Stimulated activated CD8-positive, alpha-beta memory T cell treated with anti-CD3 and anti-CD28 coated beads, Interleukin-7, amount 100 ng/mL, for 48 hours (primary cell): ENCODE results near the gene JAML.
"Not testable (repeated sequence)": the region's sequence is repeated elsewhere in the genome, so short reads cannot be mapped to it uniquely, and the experiment has no call there.

ENCODE experiments used
- DNase-seq, 2 donors: peaks; one replicate each; pipeline ENCODE4 v3.0.0-alpha.2; 2020; ENCODE audit warnings: low read depth in 1 of 2; ENCODE audit errors: extremely low read depth in 1 of 2

JAML gene

DNA sequence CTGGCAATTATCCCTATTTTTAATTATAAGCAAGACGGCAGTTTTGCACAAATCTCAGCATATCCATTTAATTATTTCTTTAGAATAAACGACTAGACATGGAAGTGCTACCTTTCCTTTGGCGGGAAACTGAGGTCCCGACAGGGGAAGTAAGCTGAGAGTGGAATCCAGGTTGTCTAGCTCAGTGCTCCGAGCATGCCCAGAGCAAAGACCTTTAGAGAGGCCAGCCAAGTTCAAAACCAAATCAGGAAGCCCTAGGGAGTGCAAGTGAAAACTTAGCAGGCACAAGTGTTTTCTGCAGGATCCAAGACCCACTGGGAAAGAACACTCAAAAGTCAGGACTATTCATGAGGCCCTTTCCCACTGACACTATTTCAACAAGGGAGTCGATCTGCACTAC, 25.7 kb downstream of the JAML start:
- DNase-seq: no peak

DNA sequence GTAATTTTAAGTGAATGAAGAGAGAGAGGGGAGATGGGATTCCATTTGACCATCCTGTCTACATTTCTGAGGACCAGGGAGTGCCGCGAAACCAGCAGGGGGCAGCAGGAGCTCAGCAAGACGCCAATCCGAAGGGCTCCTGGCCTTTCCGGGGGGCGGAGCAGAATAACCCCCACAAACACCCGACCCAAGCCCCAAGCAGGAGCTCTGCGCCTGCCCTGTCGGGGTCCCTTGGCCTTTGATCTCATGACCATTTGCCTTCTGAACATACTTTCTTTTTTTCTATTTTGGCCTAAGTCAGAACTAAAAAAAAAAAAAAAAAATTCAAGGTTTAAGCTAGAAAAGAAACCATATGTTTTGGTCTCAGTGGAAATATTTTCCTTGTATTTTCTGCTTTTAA, 26.4 kb downstream of the JAML start:
- DNase-seq: peak; percentile 60 to 87

DNA sequence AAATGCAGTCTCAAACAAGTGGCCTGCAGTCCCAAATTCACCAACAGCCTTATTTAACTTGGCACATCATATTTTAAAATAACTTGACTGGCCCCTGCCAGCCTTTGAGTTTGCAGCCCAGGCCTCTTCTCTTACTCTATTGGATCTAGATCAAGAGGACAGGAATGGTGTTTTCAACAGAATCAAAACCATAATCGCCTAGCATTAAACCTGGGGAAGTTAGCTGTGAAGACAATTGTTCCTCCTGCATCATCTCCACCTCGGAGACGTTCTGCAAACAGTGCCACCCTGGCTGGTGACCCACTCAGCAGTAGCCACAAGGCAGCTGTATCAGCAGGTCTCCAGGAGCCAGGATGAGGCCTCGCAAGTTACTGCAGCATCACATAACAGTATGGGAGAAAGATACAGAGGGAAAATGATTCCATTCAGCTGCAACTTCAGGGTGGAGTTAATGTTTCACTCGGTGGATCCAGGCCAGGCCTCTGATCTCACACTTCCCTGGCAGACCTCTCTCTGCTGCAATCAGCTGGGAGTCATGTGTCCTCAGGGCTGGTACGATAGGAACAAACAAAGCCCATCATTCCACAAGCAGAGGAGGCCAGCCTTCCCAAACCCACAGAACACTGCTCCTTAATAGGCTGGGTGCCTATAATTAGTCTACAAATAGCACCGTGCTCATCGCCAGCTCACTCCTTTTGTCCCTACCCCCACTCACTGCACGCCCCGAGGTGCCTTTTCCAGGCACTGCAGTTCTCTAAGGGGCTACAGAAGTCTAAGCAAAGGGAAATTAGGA, 29.8 kb downstream of the JAML start:
- DNase-seq: no peak

DNA sequence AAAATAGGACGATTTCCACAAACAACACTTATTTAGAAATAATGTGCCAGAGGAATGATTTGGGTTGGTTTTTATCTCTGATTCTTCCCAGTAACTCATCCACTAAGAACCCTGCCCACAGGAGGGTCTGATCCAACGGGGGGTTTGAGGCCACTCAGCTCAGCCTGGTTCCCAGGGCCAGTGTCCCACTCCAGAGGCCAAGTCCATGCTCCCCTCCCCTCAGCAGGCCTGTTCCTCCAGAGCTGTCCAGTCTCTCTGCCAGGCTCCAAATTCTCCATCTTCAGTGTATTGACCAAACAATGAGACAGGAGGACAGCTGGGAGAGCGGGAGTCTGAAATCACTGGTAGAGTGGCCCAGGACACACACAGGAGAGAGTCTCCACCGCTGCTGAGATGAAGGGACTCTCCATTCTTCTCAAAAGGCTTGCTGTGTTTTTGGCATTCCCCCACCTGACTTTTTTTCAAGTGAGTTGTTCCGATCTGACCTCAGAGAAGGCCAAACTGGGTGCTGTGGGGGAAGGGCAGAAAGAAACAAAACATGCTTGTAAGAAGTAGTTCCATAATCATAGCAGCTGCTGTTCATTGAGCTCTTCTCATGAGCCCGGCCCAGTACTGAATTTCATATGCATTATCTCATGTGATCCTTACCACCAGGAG, 30.8 kb downstream of the JAML start:
- DNase-seq: no peak

DNA sequence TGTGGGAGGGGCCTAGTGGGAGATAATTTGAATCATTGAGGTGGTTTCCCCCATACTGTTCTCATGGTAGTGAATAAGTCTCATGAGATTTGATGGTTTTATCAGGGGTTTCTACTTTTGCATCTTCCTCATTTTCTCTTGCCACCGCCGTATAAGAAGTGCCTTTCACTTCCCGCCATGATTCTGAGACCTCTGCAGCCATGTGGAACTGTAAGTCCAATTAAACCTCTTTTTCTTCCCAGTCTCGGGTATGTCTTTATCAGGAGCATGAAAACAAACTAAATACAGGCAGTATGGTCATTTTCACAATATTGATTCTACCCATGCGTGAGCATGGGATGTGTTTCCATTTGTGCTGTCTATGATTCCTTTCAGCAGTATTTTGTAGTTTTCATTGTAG, 32.0 kb downstream of the JAML start:
- not testable (repeated sequence) for DNase-seq

DNA sequence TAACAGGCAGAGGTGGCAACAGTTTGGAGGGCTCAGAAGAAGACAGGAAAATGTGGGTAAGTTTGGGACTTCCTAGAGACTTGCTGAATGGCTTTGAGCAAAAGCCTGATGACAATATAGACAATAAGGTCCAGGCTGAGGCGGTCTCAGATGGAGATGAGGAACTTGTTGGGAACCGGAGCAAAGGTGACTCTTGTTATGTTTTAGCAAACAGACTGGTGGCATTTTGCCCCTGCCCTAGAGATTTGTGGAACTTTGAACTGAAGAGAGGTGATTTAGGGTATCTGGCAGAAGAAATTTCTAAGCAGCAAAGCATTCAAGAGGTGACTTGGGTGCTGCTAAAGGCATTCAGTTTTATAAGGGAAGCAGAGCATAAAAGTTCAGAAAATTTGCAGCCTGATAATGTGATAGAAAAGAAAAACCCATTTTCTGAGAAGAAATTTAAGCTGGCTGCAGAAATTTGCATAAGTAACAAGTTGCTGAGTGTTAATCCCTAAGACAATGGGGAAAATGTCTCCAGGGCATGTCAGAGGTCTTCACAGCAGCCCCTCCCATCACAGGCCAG, 33.8 kb downstream of the JAML start:
- DNase-seq: not testable (repeated sequence)

DNA sequence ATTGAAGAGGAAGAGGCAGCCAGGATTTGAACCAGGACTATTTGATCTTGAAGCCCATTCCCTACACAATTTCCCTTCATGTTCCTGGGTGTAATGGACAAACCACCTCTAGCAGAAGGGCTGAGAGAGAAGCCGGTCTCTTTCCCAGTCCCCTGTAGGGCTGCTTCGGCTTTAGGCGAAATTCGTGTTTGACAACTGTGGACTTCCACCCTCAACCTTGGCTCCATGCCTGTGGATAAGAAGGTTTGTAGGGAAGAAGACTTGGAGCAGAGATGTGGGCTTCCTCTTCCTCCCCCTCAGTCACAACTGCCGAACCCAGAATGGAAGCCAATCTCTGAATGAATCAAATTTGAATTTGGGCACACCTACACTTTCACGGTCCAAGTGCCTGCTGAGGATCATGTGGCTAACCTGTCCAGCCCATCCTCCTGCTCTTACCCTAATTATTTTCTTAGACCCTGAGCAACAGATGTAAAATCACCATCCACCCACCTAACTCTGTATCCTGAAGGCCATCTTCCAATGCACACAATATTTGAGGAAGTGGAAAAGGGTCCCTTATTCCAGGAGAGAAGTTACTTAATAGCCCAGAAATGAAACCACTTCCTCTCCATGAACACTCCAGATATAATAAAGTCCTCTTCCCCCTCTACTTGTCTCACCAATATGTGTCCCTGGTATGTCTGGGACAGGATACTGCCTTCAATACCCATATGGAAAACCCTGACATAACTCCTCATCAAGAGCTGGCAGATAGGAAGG, 38.3 kb downstream of the JAML start:
- no peak for DNase-seq

DNA sequence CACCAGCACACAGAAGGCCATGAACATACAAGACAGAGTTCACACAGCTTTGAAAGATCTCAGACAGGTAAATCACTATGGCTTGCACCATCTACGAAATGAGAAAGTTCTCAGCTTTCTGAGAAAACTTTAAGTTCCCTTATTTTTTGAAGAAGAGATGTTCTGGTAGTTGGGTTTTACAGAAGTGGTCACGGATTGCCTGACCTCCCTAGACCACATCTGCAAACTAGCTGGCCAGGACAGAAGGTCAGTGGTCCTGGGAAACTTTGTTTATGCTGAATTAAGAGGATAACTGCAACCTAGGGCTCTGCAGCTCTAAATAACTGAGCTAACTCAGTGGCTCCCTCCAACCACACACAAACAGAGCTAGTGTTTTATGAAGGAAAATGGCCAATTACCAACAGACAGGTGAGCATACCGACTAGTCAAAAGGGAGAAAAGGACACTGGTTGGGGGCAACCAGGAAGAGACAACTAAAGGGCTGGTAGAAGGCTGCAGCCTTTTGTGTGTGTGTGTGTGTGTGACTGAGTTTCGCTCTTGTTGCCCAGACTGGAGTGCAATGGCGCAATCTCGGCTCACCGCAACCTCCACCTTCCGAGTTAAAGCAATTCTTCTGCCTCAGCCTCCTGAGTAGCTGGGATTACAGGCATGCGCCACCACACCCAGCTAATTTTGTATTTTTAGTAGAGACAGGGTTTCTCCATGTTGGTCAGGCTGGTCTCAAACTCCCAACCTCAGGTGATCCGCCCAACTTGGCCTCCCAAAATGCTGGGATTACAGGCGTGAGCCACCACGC, 39.8 kb downstream of the JAML start:
- DNase-seq: no peak

DNA sequence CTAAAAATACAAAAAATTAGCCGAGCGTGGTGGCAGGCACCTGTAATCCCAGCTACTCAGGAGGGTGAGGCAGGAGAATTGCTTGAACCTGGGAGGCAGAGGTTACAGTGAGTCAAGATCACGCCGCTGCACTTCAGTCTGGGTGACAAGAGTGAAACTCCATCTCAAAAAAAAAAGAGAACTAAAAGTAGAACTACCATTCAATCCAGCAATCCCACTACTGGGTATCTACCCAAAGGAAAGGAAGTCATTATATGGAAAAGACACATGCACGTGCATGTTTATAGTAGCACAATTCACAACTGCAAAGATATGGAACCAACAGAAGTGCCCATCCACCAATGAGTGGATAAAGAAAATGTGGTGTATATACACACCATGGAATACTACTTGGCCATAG, 41.1 kb downstream of the JAML start:
- DNase-seq: not testable (repeated sequence)

DNA sequence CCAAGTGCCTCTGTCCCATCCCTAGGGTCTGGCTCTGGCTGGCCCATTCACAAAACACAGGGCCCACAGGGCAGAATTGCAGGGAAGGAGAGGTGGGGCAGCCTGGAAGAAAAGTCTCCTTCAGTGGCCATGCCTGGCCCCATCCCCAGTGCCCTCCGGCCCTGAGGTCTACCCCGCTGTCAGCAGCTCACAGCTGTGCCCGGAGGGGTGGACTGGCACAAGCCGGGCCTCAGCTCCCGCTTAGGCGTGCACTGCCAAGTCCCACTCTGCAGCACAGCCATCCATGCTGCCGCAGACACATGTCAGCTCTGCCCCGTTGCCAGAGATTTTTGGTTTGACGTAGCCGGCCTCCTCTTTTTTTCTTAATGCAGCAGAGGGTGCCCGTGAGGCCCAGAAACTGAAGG, 44.5 kb downstream of the JAML start:
- no peak for DNase-seq

DNA sequence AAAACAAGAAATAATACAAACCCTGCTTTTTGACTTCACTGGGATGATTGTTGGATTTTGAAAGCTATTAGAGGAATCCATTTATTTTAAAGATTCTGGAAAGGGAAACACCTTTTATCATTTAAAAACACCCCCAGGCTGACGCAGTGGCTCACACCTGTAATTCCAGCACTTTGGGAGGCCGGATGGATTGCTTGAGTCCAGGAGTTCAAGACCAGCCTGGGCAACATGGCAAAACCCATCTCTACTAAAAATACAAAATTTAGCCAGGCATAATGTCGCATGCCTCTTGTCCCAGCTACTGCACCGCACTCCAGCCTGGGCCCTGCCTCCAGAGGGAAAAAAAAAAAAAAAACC, 48.1 kb downstream of the JAML start:
- no peak for DNase-seq

DNA sequence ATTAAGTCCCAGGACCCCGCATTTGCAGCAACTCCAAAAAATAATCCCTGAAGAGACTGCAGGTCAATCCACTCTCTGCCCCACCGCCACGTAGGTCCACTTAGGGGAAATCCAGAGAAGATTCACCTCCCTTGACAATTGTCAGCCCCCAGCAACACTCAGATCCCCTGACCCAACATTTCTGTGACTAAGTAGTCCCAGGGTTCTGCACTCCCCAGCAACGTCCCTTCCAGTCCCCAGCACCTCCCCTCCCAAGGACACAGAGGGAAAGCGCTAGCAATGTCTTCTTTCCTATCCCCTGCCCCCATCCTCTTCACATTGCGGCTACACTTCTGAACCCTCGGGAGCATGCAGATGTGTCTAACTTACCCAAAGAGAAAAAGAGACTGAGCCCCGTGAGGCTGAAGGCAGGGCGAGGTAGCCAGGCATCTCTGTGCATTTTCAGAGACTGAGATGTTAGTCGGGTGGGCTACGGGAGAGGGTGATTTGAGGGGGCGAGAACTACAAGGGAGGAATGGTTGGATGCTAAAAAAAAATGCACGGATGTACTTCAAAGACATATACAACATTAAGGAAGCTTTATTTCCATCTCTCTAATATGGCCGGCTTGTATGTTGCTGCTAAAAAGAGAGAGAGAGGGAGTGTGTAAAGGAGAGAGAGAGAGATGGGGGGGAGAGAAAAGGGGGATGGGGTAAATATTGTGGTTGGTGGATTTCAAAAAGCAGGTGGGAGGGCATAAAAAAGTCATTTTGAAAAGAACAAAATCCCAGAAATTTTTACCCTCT, 48.6 kb downstream of the JAML start, which contains the start of gene SCN2B:
TSS of gene SCN2B (minus strand) at position 647 of the 785 bp plus-strand sequence. CDS start at position 439, 208 bp downstream.
- no peak for DNase-seq

DNA sequence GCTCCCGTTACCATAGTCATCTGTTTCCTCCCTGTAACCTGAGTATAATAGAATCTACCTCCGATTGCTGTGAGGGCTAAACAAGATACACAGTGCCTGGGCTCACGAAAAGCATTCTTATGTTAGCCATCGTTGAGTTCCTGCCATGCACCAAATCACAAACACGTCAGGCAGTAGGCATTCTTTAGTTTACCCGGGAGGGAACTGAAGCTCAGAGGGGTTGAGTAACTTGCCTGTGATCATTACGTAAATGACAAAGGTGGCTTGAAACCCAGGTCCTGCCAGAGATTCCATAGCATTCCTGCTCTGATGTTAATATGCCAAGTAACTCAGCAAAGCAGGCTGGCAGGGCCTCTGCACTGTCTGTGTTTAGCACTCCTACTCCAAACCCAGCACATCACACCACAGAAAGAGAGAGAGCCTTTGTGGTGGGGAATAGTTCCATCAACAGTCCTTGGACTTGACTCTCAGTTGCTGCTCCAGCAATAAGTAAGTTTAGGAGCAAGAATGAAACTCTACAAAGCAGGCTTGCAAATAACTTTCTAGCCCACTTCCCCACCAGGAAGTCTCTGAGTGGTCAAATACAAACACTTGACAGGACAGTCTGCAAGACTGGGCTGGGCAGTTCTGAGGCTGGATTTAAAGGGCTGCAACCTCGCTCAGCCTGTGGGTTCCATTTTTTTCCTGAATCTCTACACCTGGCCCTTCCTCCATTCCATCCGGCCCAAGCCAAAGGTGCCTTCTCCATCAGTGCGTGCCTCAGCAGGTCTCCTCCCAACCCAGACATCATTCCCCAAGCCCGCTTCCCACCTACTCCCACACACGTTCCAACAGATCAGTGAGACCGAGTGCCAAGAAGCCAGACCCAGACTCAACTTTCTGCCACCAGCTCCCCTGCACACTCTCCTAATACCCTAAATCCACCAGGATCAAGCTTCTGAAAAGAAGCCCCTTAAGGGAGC, 49.5 kb downstream of the JAML start:
- no peak for DNase-seq

DNA sequence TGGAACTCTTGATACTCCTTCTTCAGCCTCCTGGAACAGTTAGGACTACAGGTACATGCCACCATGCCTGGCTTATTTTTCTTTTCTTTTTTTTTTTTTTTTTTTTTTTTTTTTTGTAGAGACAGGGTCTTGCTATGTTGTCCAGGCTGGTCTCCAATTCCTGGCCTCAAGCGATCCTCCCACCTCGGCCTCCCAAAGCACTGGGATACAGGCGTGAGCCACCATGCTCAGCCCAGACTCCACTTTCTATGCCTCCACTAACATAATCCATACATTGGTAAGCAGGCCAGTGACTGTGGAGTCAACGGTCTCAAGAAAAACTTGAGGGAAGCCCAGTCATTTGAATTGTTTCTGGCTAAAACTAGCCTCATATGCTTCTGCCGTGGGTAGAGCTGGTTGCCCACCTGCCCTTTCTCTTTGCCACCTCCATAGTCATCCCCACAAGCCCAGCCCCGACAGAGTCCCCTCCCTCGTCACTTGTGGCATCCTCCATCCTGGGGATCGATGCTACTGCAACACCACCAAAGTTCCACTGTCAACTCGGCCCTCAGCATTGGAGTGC, 50.7 kb downstream of the JAML start:
- no peak for DNase-seq

DNA sequence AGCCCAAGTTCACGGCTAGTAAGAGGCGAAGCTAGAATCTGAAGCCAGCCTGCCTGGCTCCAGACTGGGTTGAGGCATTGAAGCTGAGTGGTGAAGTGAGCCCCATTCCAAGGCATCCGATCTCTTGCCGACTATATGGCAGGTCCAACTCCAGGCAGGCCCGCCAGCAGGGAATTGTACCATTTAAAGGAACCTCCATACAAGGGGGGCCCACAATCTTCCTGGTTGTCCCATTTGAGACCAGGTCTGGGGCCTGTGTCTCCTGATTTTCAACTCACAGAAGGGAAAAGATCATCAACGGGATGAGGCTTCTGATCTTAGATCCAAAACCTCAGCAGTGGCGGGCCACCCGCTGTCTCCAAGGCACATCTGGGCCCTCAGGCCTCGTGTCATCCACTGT, 52.5 kb downstream of the JAML start:
- no peak for DNase-seq

DNA sequence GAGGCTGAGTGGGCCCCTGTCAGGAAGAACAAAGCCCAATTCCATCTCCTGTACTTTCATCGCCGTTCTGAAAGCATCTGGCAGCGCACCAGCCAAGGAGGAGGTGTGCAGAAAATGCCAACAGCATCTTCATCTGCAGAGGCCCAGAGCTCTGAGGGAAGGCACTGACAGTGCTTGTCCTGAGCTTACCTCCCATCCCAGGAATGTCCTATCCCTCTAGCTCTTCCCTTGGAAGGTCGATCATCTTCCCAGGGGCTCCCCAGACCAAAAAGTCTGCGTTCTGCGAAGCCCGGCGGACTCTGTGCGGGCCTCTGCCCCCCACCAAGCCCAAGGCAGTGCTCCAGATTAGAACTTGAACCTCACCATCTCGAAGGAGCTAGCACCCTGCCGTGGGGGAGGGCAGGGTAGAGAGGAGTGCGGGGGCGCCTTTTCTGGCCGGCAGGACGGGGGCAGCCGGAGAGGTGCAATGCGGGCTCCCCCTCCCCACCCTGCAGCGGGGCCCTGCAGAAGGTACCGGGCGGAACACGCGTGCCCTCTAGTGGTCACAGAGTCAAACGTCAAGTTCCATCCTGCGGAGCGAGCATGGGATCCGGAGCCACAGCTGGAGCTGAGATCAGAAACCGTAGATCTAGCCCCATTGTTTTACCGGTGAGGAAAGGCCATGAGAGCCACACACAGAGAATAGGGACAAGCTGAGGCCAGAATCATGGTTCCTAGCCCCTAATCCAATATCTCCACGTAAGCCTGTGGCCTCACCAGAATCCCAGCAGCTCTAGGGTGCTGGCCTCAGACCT, 53.3 kb downstream of the JAML start:
- peak; percentile 25 to 45 for DNase-seq

DNA sequence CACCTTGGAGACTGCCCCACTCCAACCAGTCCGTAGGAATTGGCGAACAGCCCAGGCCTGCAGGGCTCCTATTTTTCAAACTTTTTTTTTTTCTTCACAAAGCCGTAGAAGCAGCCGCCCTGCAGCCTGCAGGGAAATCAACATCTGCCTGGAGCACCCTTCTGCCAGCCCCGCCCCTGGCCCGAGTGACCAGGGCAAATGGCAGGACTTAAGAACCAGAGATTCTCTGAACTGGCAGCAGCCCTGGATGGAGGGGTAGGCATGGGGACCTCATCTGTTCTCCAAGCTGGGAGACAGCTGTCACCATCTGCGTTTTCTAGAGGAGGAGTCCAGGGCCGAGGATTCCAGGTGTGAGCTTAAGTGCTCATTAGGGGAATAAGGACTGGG, 53.9 kb downstream of the JAML start:
- no peak for DNase-seq

DNA sequence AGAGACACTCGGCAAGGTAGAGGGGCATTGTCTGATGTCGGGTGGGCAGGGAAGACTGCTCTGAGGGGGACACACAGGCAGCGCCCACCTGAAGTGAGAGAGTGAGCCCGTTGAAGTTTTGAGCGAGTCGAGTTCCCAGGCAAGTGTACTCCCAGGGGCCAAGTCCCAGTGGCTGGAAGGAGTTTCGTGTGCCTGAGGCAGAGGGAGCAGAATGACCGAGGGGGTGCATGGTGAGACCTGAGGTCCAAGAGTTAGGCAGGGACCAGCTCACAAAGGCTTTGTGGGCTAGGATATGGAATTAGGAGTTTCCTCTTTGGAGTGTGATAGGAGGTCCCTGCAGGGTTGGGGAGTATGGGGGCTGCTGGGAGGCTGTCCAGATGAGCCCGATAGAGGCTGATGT, 54.6 kb downstream of the JAML start:
- no peak for DNase-seq
